GM19452 (cell line): Measurements from ENCODE around the gene MTMR1.

Source experiments
- ATAC-seq: cut with Tn5 transposase; IDR thresholded peaks from one replicate; pipeline ENCODE4 v1.9.1; 2021; ENCODE audit not compliant: unreplicated experiment

The MTMR1 gene

GRCh38 chrX:150692831-150693724, at the start of gene MTMR1:
Gene MTMR1 (plus strand): TSS chrX:150693396. CDS start chrX:150693531, 135 bp downstream.
- ATAC-seq: peak; percentile 55

- no peak for ATAC-seq
These were observed 49.2 kb upstream of the MTMR1 start for GRCh38 chrX:150643958-150644357.

- ATAC-seq: no peak
These were observed 48.8 kb upstream of the MTMR1 start for GRCh38 chrX:150644422-150644821.

GRCh38 chrX:150647331-150647730, 45.9 kb upstream of the MTMR1 start:
- ATAC-seq: no peak

- ATAC-seq: no peak
These were observed 44.8 kb upstream of the MTMR1 start for GRCh38 chrX:150648296-150648940.

- no peak for ATAC-seq
These were observed 43.9 kb upstream of the MTMR1 start for GRCh38 chrX:150649096-150649870.

- no peak for ATAC-seq
These were observed 41.3 kb upstream of the MTMR1 start for GRCh38 chrX:150651906-150652305.

GRCh38 chrX:150655788-150656187, 37.4 kb upstream of the MTMR1 start:
- no peak for ATAC-seq

- no peak for ATAC-seq
These were observed 30.1 kb upstream of the MTMR1 start for GRCh38 chrX:150663073-150663472.

GRCh38 chrX:150664290-150664689, 28.9 kb upstream of the MTMR1 start:
- ATAC-seq: no peak

GRCh38 chrX:150676221-150676620, 17.0 kb upstream of the MTMR1 start:
- ATAC-seq: no peak

GRCh38 chrX:150680974-150681373, 12.2 kb upstream of the MTMR1 start:
- no peak for ATAC-seq

- no peak for ATAC-seq
These were observed 10.1 kb upstream of the MTMR1 start for GRCh38 chrX:150683112-150683511.

GRCh38 chrX:150683536-150684146, 9.6 kb upstream of the MTMR1 start:
- no peak for ATAC-seq

- ATAC-seq: no peak
These were observed 4.2 kb upstream of the MTMR1 start for GRCh38 chrX:150688911-150689451.

GRCh38 chrX:150690126-150690525, 3.1 kb upstream of the MTMR1 start:
- ATAC-seq: no peak

- ATAC-seq: no peak
These were observed 900 bp upstream of the MTMR1 start for GRCh38 chrX:150692296-150692695.

- ATAC-seq: peak; percentile 75
These were observed 754 bp downstream of the MTMR1 start for GRCh38 chrX:150693725-150694574.

GRCh38 chrX:150694738-150695410, 1.7 kb downstream of the MTMR1 start:
- no peak for ATAC-seq
